GM12878 (cell line): ENCODE results near the gene CHRNA5. TPM values are rescaled to one million over a fixed set of nuclear protein-coding genes. Genes with fewer than 3 reads are reported as not detected.

Experiments
- ASH2L ChIP-seq: fragments of 300-600, 200-600 bp; sonication (generic); IDR thresholded peaks from 2 replicates; pipeline ENCODE4 v1.6.1; 2017; ENCODE audit warnings: low read depth, mild to moderate bottlenecking, borderline replicate concordance
- BHLHE40 ChIP-seq, 2 experiments: fragments of 450-650 bp in 1 of 2; IDR thresholded peaks; 2 replicates each; pipeline ENCODE4 v1.6.1; 2011 to 2017; ENCODE audit warnings: low read depth in 2 of 2, borderline replicate concordance in 1 of 2, improper control_type of control experiment in 1 of 2, low read length in 1 of 2, mild to moderate bottlenecking in 1 of 2
- E2F4 ChIP-seq: IDR thresholded peaks from 2 replicates; pipeline ENCODE4 v1.6.1; 2012; ENCODE audit warnings: low read depth, low read length, improper control_type of control experiment
- E4F1 ChIP-seq: fragments of 450-650 bp; IDR thresholded peaks from 2 replicates; pipeline ENCODE4 v1.6.1; 2018; ENCODE audit warnings: borderline replicate concordance, mild to moderate bottlenecking; ENCODE audit not compliant: partially characterized antibody
- EED ChIP-seq: sonication (generic); IDR thresholded peaks from 2 replicates; pipeline ENCODE4 v1.6.1; 2016; ENCODE audit warnings: antibody characterized with exemption, low read depth
- GATAD2B ChIP-seq: fragments of 450-650 bp; conservative IDR thresholded peaks from 2 replicates; pipeline ENCODE4 v1.6.1; 2017; ENCODE audit warnings: low read depth, mild to moderate bottlenecking, moderate library complexity
- HCFC1 ChIP-seq: fragments of 150-350 bp; IDR thresholded peaks from 2 replicates; pipeline ENCODE4 v1.6.1; 2014; ENCODE audit warnings: low read length
- MAX ChIP-seq: IDR thresholded peaks from 2 replicates; pipeline ENCODE4 v1.6.1; 2012; ENCODE audit warnings: low read depth, low read length, improper control_type of control experiment
- MYB ChIP-seq: fragments of 150-350 bp; IDR thresholded peaks from 2 replicates; pipeline ENCODE4 v1.6.1; 2014; ENCODE audit warnings: mild to moderate bottlenecking, low read depth, low read length, borderline replicate concordance
- NFIC ChIP-seq: IDR thresholded peaks from 2 replicates; pipeline ENCODE4 v1.6.1; 2012; ENCODE audit warnings: low read depth, mild to moderate bottlenecking, inconsistent platforms, low read length, moderate library complexity
- NR2C2 ChIP-seq: IDR thresholded peaks from 2 replicates; pipeline ENCODE4 v1.6.1; 2011; ENCODE audit warnings: borderline replicate concordance, low read depth; ENCODE audit not compliant: control insufficient read depth, insufficient read length
- POLR2AphosphoS5 ChIP-seq: IDR thresholded peaks from 2 replicates; pipeline ENCODE4 v1.6.1; 2011; ENCODE audit warnings: mild to moderate bottlenecking, low read length, inconsistent platforms
- PRDM15 ChIP-seq: fragments of 450-650 bp; formaldehyde crosslinking; IDR thresholded peaks from 2 replicates; pipeline ENCODE4 v1.4.0; 2020; ENCODE audit warnings: mild to moderate bottlenecking, moderate library complexity
- RB1 ChIP-seq: fragments of 450-650 bp; formaldehyde crosslinking; IDR thresholded peaks from 2 replicates; pipeline ENCODE4 v1.6.1; 2017; ENCODE audit warnings: mild to moderate bottlenecking, borderline replicate concordance
- SRF ChIP-seq, 2 experiments: IDR thresholded peaks; 2 replicates each; pipeline ENCODE4 v1.6.1; 2011; ENCODE audit warnings: low read depth in 2 of 2, low read length in 2 of 2, mild to moderate bottlenecking in 1 of 2, moderate library complexity in 1 of 2
- TCF3 ChIP-seq: IDR thresholded peaks from 2 replicates; pipeline ENCODE4 v1.6.1; 2012; ENCODE audit warnings: low read depth, mild to moderate bottlenecking, low read length, borderline replicate concordance; ENCODE audit not compliant: insufficient read depth
- polyA plus RNA-seq, 11 experiments: library from polyadenylated mRNA; depleted of rRNA in 4 of 11; unstranded in 6 of 11; stranded (reverse) in 5 of 11; fragments of >200 nt; fragmentation: Nextera tagmentation in 4 of 11; fragmentation: Illumina TruSeq in 1 of 11; extraction: Ambion mirVana in 4 of 11; extraction: Trizol in 1 of 11; gene quantifications; 1 replicate in 1 of 11; 2 replicates in 10 of 11; pipeline versions ENCODE4 v1.2.1 to v1.2.3, GENCODE V29; 2011 to 2016; ENCODE audit warnings: inconsistent platforms in 2 of 11, missing spikeins in 2 of 11, low read depth in 1 of 11
- total RNA-seq, 4 experiments: library from RNA; depleted of rRNA in 3 of 4; stranded (reverse); fragments of >200 nt in 3 of 4; fragmentation: Illumina TruSeq in 1 of 4; extraction: Trizol in 1 of 4; gene quantifications; 2 replicates each; pipeline versions ENCODE4 v1.2.1 to v1.2.3, GENCODE V29; 2013 to 2021

The CHRNA5 gene
- total and polyA plus RNA-seq, 10 of the 15 experiments (the other 5 are each of a cell fraction or from before 2014, with no cell fraction given): 0.74 to 21.4 (median 12.7) TPM

- TF ChIP-seq E4F1 (no peak), BHLHE40 (IDR thresholded peaks at IDR 0.05; ENCODE audit: borderline replicate concordance in 1 of 2, low read depth in 2 of 2, low read length in 1 of 2) (peak in 1 of 2 experiments; percentile 34; a peak in 2 of 4 replicates), SRF (IDR thresholded peaks at IDR 0.05; ENCODE audit: low read depth in 2 of 2, low read length in 2 of 2) (no peak), RB1 (peak; percentile 73; the same call in 1 of the 2 replicates), GATAD2B (peak; percentile 69), E2F4 (no peak), MYB (no peak), NR2C2 (no peak), HCFC1 (no peak), EED (peak; percentile 37; the same call in 1 of the 2 replicates), MAX (0 out of 2 replicates have a peak, but pooled peaks have one; percentile 11), ASH2L (peak; percentile 60; the same call in 1 of the 2 replicates), TCF3 (no peak), PRDM15 (CRISPR knock-in tag) (no peak), NFIC (no peak), POLR2AphosphoS5 (peak; percentile 46; the same call in 1 of the 2 replicates)
Measured at GRCh38 chr15:78565097-78565950, at the start of gene CHRNA5 (continued).
